PC-3 (cell line): ENCODE measurements around the gene CLEC16A. TPM values are rescaled to one million over a fixed set of nuclear protein-coding genes. Genes with fewer than 3 reads are reported as not detected.
A peak's percentile ranks its signal among the peaks of the same experiment; 100 is the strongest.

Source experiments
- ATAC-seq: fragments of 200-7000 bp; cut with Tn5 transposase; 2 replicates; pipeline ENCODE4 v1.9.1; 2020; ENCODE audit warnings: mild to moderate bottlenecking, moderate library complexity
- BruUV-seq: library from RNA; stranded (reverse); fragments of 400-500 nt; replicated peaks from 2 replicates; lab custom pipeline; 2021; lab: Mats Ljungman, UMichigan
- CTCF ChIA-PET: fragments of 300-600 bp; sonication (Branson Sonifier 250); formaldehyde crosslinking; loops from one replicate; lab custom pipeline; 2022; ENCODE audit warnings: antibody characterized with exemption; lab: Charles Lee
- POLR2A ChIA-PET: fragments of 300-600 bp; sonication (Branson Sonifier 250); formaldehyde crosslinking; loops from one replicate; lab custom pipeline; 2022; ENCODE audit warnings: antibody characterized with exemption; ENCODE audit not compliant: unreplicated experiment; lab: Charles Lee
- DNase-seq: peaks from one replicate; pipeline ENCODE4 v3.0.0-alpha.2; 2015
- H2AFZ ChIP-seq: fragments of 300-600 bp; sonication (generic); 2 replicates; pipeline ENCODE4 v1.6.0; 2016; ENCODE audit warnings: antibody characterized with exemption, low read length
- H3F3A ChIP-seq: fragments of 300-600 bp; sonication (generic); one replicate; pipeline ENCODE4 v1.6.0; 2017; ENCODE audit warnings: antibody characterized with exemption, low read length, control low read depth, mild to moderate bottlenecking; ENCODE audit not compliant: unreplicated experiment
- H3K27ac ChIP-seq: fragments of 300-600 bp; sonication (generic); 2 replicates; pipeline ENCODE4 v1.5.1; 2016; ENCODE audit warnings: mild to moderate bottlenecking, low read length
- H3K27me3 ChIP-seq: fragments of 300-600 bp; sonication (generic); 2 replicates; pipeline ENCODE4 v1.6.1; 2016; ENCODE audit warnings: low read length, mixed read lengths
- H3K36me3 ChIP-seq: fragments of 300-600 bp; sonication (generic); 2 replicates; pipeline ENCODE4 v1.6.1; 2016; ENCODE audit warnings: low read depth, mixed run types, low read length, mixed read lengths
- H3K4me1 ChIP-seq: fragments of 300-600 bp; sonication (generic); 2 replicates; pipeline ENCODE4 v1.5.1; 2016; ENCODE audit warnings: low read length; ENCODE audit not compliant: insufficient read depth
- H3K4me2 ChIP-seq: fragments of 300-600 bp; sonication (generic); 2 replicates; pipeline ENCODE4 v1.6.0; 2016; ENCODE audit warnings: low read length
- H3K4me3 ChIP-seq: fragments of 300-600 bp; sonication (generic); 2 replicates; pipeline ENCODE4 v1.5.1; 2016; ENCODE audit warnings: mild to moderate bottlenecking, low read length, mixed read lengths
- H3K79me2 ChIP-seq: fragments of 300-600 bp; sonication (generic); 2 replicates; pipeline ENCODE4 v1.6.1; 2017; ENCODE audit warnings: low read length, mixed read lengths
- H3K9ac ChIP-seq: fragments of 300-600 bp; sonication (generic); 2 replicates; pipeline ENCODE4 v1.6.0; 2016; ENCODE audit warnings: mild to moderate bottlenecking, low read length
- H3K9me2 ChIP-seq: fragments of 300-600 bp; sonication (generic); replicated peaks from 2 replicates; pipeline ENCODE4 v1.6.1; 2016; ENCODE audit warnings: mixed run types, low read length, mixed read lengths
- H3K9me3 ChIP-seq: fragments of 300-600 bp; sonication (generic); 2 replicates; pipeline ENCODE4 v1.6.1; 2016; ENCODE audit warnings: low read length, mixed read lengths
- H4K20me1 ChIP-seq: fragments of 300-600 bp; sonication (generic); 2 replicates; pipeline ENCODE4 v1.6.1; 2016; ENCODE audit warnings: low read length, mixed read lengths
- CTCF ChIP-seq: fragments of 300-600 bp; sonication (generic); conservative IDR thresholded peaks from 2 replicates; pipeline ENCODE4 v1.5.1; 2017; ENCODE audit warnings: antibody characterized with exemption, low read depth, mild to moderate bottlenecking, low read length
- EZH2 ChIP-seq: fragments of 300-600 bp; sonication (generic); IDR thresholded peaks from one replicate; pipeline ENCODE4 v1.6.1; 2017; ENCODE audit warnings: antibody characterized with exemption, mild to moderate bottlenecking, low read length; ENCODE audit not compliant: unreplicated experiment
- EZH2phosphoT487 ChIP-seq: fragments of 300-600 bp; sonication (generic); IDR thresholded peaks from 2 replicates; pipeline ENCODE4 v1.6.1; 2018; ENCODE audit warnings: mild to moderate bottlenecking, antibody characterized with exemption, low read length, borderline replicate concordance
- intact Hi-C: fragments of 100-400 bp; cut with micrococcal nuclease; formaldehyde crosslinking; loops from 2 replicates; pipeline ENCODE4 v1.9.0; 2023
- total RNA-seq: library from RNA; depleted of rRNA; stranded (reverse); fragments of >200 nt; gene quantifications from 2 replicates; pipeline ENCODE4 v1.2.3, GENCODE V29; 2014

CLEC16A gene
- total RNA-seq, 1 experiment from 2014 or later = 9.5 TPM

GRCh38 chr16:11229432-11229831, 285.1 kb downstream of the CLEC16A start:
- Histone ChIP-seq H3K79me2 (no peaks in the 10 kb centered on the region), H4K20me1 (no peaks in the 10 kb centered on the region), H3K27me3 (no peaks in the 10 kb centered on the region), H3K4me3 (no peak overlapping the region), H3K9me3 (no peaks in the 10 kb centered on the region), H3K4me1 (no peaks in the 10 kb centered on the region), H2AFZ (no peak overlapping the region), H3K27ac (no peak overlapping the region), H3K36me3 (no peaks in the 10 kb centered on the region), H3K9me2 (no peaks in the 10 kb centered on the region), H3F3A (no peaks in the 10 kb centered on the region), H3K4me2 (no peak overlapping the region), H3K9ac (no peak overlapping the region)
- no peak for TF ChIP-seq EZH2
- TF ChIP-seq EZH2phosphoT487 = no peak
- TF ChIP-seq CTCF = no peak
- ATAC-seq (no peak), DNase-seq (no peak)
- no TSS peak for BruUV-seq
- ChIA-PET POLR2A (no interaction called here), CTCF (no interaction called here)
- intact Hi-C loops = no loop called here

GRCh38 chr16:11229906-11230305, 285.5 kb downstream of the CLEC16A start:
- H3K79me2 ChIP-seq = no peaks in the 10 kb centered on the region
- H3K9ac ChIP-seq = no peak overlapping the region
- DNase-seq (peak; percentile 49), ATAC-seq (peak; percentile 35; the same call in 1 of the 2 replicates)
- H3K36me3 ChIP-seq = no peaks in the 10 kb centered on the region
- no TSS peak for BruUV-seq
- H4K20me1 ChIP-seq = no peaks in the 10 kb centered on the region
- CTCF ChIA-PET = no interaction called here
- H3K4me2 ChIP-seq = no peak overlapping the region
- no peaks in the 10 kb centered on the region for H3K4me1 ChIP-seq
- no peak overlapping the region for H2AFZ ChIP-seq
- POLR2A ChIA-PET = no interaction called here
- H3K4me3 ChIP-seq = no peak overlapping the region
- H3K27me3 ChIP-seq = no peaks in the 10 kb centered on the region
- no peaks in the 10 kb centered on the region for H3F3A ChIP-seq
- no peaks in the 10 kb centered on the region for H3K9me2 ChIP-seq
- no peak for TF ChIP-seq EZH2phosphoT487
- TF ChIP-seq EZH2 = no peak
- no peak for TF ChIP-seq CTCF
- no peaks in the 10 kb centered on the region for H3K9me3 ChIP-seq
- no peak overlapping the region for H3K27ac ChIP-seq
- intact Hi-C loops = no loop called here

GRCh38 chr16:11231367-11231970, 287.1 kb downstream of the CLEC16A start:
- Histone ChIP-seq H2AFZ (no peak overlapping the region), H3K9me3 (no peaks in the 10 kb centered on the region), H4K20me1 (no peaks in the 10 kb centered on the region), H3K79me2 (no peaks in the 10 kb centered on the region), H3K9me2 (no peaks in the 10 kb centered on the region), H3K27ac (no peak overlapping the region), H3K9ac (no peak overlapping the region), H3K4me3 (no peak overlapping the region), H3K36me3 (no peaks in the 10 kb centered on the region), H3F3A (no peaks in the 10 kb centered on the region), H3K4me1 (no peaks in the 10 kb centered on the region), H3K27me3 (no peaks in the 10 kb centered on the region), H3K4me2 (no peak overlapping the region)
- POLR2A ChIA-PET = no interaction called here
- no peak for DNase-seq
- TF ChIP-seq CTCF = no peak
- no peak for TF ChIP-seq EZH2phosphoT487
- TF ChIP-seq EZH2 = no peak
- no TSS peak for BruUV-seq
- intact Hi-C loops = no loop called here
- ATAC-seq = no peak
- CTCF ChIA-PET = no interaction called here
